ENCODE data around the gene LIPT1. TPM values are rescaled to one million over a fixed set of nuclear protein-coding genes. Genes with fewer than 3 reads are reported as not detected.
"Not testable (repeated sequence)": the region's sequence is repeated elsewhere in the genome, so short reads cannot be mapped to it uniquely, and the experiment has no call there.

LIPT1 gene
- total and polyA plus RNA-seq, 4 donors, result 5.3 to 11.0 (median 8.3) TPM

DNA sequence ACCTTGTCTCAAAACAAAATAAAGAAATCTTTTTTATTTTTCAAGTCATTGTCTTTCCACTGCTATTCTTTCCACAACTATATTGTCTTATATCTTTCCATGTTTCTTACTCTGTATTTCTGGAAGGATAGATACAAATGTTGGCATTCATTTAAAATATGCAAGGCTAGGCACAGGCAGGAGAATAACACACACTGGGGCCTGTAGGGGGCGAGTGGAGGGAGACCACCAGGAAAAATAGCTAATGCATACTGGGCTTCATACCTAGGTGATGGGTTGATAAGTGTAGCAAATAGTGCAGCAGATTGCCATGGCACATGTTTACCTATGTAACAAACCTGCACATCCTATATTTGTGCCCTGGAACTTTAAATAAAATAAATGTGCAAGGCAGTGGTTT is 35.8 kb downstream of the LIPT1 start:
- Histone ChIP-seq H3K9ac (ENCODE audit: insufficient read depth in 1 of 2, low read length in 2 of 2) (no peak overlapping the region), H3K36me3 (ENCODE audit: control insufficient read depth in 4 of 4, insufficient read depth in 4 of 4, low read length in 4 of 4) (peaks cover 6 to 29% (median 15%) of the 10 kb centered on the region in 4 donors), H3K9me3 (ENCODE audit: control insufficient read depth in 4 of 4, insufficient read depth in 3 of 4, low read length in 3 of 4) (peaks cover 0 to 2% (median 0%) of the 10 kb centered on the region in 4 donors), H3K27ac (ENCODE audit: low read depth in 1 of 2, low read length in 1 of 2) (no peak overlapping the region), H3K4me3 (no peak overlapping the region), H3K27me3 (ENCODE audit: control insufficient read depth in 3 of 3, insufficient read depth in 3 of 3, low read length in 2 of 3) (no peaks in the 10 kb centered on the region), H3K4me1 (ENCODE audit: control insufficient read depth in 5 of 5, insufficient read depth in 5 of 5, low read length in 5 of 5) (no peaks in the 10 kb centered on the region)
- no peak for ATAC-seq (ENCODE audit: insufficient read depth, low FRiP score)
- TF ChIP-seq, protein P1, sequence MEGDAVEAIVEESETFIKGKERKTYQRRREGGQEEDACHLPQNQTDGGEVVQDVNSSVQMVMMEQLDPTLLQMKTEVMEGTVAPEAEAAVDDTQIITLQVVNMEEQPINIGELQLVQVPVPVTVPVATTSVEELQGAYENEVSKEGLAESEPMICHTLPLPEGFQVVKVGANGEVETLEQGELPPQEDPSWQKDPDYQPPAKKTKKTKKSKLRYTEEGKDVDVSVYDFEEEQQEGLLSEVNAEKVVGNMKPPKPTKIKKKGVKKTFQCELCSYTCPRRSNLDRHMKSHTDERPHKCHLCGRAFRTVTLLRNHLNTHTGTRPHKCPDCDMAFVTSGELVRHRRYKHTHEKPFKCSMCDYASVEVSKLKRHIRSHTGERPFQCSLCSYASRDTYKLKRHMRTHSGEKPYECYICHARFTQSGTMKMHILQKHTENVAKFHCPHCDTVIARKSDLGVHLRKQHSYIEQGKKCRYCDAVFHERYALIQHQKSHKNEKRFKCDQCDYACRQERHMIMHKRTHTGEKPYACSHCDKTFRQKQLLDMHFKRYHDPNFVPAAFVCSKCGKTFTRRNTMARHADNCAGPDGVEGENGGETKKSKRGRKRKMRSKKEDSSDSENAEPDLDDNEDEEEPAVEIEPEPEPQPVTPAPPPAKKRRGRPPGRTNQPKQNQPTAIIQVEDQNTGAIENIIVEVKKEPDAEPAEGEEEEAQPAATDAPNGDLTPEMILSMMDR (IDR thresholded peaks at IDR 0.05; ENCODE audit: control extremely low read depth, extremely low read depth), result no peak
- 97% methylated on average over 1 of the region's 1 CpG for WGBS, 2 donors
- no peak for DNase-seq

DNA sequence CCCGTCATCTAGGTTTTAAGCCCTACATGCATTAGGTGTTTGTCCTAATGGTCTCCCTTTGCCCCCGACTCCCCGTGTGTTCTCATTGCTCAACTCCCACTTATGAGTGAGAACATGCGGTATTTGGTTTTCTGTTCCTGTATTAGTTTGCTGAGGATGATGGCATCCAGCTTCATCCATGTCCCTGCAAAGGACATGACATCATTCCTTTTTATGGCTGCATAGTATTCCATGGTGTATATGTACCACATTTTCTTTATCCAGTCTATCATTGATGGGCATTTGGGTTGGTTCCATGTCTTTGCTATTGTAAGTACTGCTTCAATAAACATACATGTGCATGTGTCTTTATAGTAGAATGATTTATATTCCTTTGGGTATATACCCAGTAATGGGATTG is 37.6 kb downstream of the LIPT1 start:
- H3K9ac ChIP-seq (ENCODE audit: insufficient read depth in 1 of 2, low read length in 2 of 2); H3K9me3 ChIP-seq (ENCODE audit: control insufficient read depth in 4 of 4, insufficient read depth in 3 of 4, low read length in 3 of 4); ATAC-seq (ENCODE audit: insufficient read depth, low FRiP score); H3K27me3 ChIP-seq (ENCODE audit: control insufficient read depth in 3 of 3, insufficient read depth in 3 of 3, low read length in 2 of 3); H3K27ac ChIP-seq (ENCODE audit: low read depth in 1 of 2, low read length in 1 of 2); H3K4me3 ChIP-seq; DNase-seq; H3K4me1 ChIP-seq (ENCODE audit: control insufficient read depth in 5 of 5, insufficient read depth in 5 of 5, low read length in 5 of 5): not testable (repeated sequence)
- peaks cover 10 to 32% (median 18%) of the 10 kb centered on the region in 4 donors for H3K36me3 ChIP-seq (ENCODE audit: control insufficient read depth in 4 of 4, insufficient read depth in 4 of 4, low read length in 4 of 4)
- 100% methylated on average over 4 of the region's 4 CpGs for WGBS, 2 donors

DNA sequence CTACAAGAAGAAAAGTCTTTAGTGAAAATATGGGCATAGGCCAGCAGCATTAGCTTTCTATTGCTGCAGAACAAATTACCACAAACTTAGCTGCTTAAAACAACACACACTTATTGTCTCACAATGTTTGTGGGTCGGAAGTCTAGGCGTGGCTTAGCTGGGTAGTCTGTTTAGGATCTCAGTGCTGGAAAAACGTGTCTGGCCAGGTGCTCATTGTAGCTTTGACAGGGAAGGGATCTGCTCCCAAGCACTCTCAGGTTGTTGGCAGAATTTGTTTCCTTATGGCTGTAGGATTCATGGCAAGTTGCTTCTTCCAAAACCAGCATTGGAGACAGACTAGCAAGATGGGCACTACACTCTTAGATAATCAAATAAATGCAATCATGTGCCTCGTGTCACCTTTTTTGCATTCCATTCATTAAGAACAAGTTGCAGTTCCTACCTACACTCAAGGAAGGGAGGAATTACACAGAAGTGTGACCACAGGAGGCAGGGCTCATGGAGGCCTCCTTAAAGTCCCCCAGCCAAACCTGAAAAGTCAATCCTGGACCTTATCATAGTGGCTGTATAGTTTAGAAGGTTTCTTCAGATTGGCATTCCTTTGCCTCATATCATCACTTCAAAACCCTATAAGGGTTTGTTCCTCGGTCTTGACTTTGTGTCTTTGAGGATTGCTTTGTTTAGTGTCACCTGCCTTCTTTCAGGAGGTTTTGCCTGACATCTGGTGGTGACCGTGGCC is 43.5 kb downstream of the LIPT1 start:
- WGBS, 2 donors, result 73 to 88% methylated on average over 6 of the region's 6 CpGs
- Histone ChIP-seq H3K27ac (ENCODE audit: low read depth in 1 of 2, low read length in 1 of 2) (peak overlapping the region in 1 of 2 donors; percentile 59), H3K9me3 (ENCODE audit: control insufficient read depth in 4 of 4, insufficient read depth in 3 of 4, low read length in 3 of 4) (no peaks in the 10 kb centered on the region), H3K4me3 (no peak overlapping the region), H3K4me1 (ENCODE audit: control insufficient read depth in 5 of 5, insufficient read depth in 5 of 5, low read length in 5 of 5) (peaks cover 0 to 1% (median 0%) of the 10 kb centered on the region in 5 donors), H3K27me3 (ENCODE audit: control insufficient read depth in 3 of 3, insufficient read depth in 3 of 3, low read length in 2 of 3) (no peaks in the 10 kb centered on the region), H3K9ac (ENCODE audit: insufficient read depth in 1 of 2, low read length in 2 of 2) (no peak overlapping the region), H3K36me3 (ENCODE audit: control insufficient read depth in 4 of 4, insufficient read depth in 4 of 4, low read length in 4 of 4) (peaks cover 5 to 19% (median 11%) of the 10 kb centered on the region in 4 donors)
- ATAC-seq (ENCODE audit: insufficient read depth, low FRiP score), result no peak
- TF ChIP-seq, protein P1 (IDR thresholded peaks at IDR 0.05; ENCODE audit: control extremely low read depth, extremely low read depth), result no peak
- DNase-seq, result peak in 1 of 3 donors; percentile 16

DNA sequence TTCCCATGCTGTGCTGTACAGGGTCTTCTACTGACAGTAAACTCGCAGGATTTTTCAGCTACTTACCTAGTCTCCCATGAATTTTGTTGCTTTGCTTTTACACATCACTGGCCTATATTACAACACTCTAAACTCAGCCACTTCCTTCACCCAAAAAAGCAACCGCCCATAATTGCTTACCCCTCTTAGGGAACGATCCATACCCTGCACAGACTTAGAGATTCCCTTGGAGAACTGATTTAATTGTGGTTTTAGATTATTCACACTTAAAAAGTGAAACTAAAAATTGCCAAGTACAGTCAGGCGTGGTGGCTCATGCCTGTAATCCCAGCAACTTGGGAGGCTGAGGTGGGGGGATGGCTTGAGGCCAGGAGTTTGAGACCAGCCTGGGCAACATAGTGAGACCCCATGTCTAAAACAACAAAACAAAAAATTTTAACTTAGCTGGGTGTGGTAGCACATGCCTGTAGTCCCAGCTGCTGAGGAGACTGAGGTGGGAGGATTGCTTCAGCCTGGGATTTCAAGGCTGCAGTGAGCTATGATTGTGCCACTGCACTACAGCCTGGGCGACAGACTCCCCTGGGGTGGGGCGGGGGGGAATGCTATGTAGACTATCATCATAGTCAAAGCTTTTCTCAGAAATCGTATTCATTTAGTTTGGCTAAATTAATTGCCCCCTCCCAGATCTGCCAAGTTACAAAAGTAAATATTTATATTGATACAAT is 45.5 kb downstream of the LIPT1 start:
- no peak for ATAC-seq (ENCODE audit: insufficient read depth, low FRiP score)
- no peaks in the 10 kb centered on the region for H3K27me3 ChIP-seq (ENCODE audit: control insufficient read depth in 3 of 3, insufficient read depth in 3 of 3, low read length in 2 of 3)
- no peak overlapping the region for H3K4me3 ChIP-seq
- H3K9ac ChIP-seq (ENCODE audit: insufficient read depth in 1 of 2, low read length in 2 of 2), result no peak overlapping the region
- DNase-seq, result no peak
- peaks cover 5 to 16% (median 11%) of the 10 kb centered on the region in 4 donors for H3K36me3 ChIP-seq (ENCODE audit: control insufficient read depth in 4 of 4, insufficient read depth in 4 of 4, low read length in 4 of 4)
- no peaks in the 10 kb centered on the region for H3K9me3 ChIP-seq (ENCODE audit: control insufficient read depth in 4 of 4, insufficient read depth in 3 of 4, low read length in 3 of 4)
- peaks cover 0 to 1% (median 0%) of the 10 kb centered on the region in 5 donors for H3K4me1 ChIP-seq (ENCODE audit: control insufficient read depth in 5 of 5, insufficient read depth in 5 of 5, low read length in 5 of 5)
- WGBS, 2 donors, result 71 to 79% methylated on average over 7 of the region's 7 CpGs
- TF ChIP-seq, protein P1 (IDR thresholded peaks at IDR 0.05; ENCODE audit: control extremely low read depth, extremely low read depth), result no peak
- no peak overlapping the region for H3K27ac ChIP-seq (ENCODE audit: low read depth in 1 of 2, low read length in 1 of 2)
